ENCODE measurements around the gene BAZ1A.

DNA sequence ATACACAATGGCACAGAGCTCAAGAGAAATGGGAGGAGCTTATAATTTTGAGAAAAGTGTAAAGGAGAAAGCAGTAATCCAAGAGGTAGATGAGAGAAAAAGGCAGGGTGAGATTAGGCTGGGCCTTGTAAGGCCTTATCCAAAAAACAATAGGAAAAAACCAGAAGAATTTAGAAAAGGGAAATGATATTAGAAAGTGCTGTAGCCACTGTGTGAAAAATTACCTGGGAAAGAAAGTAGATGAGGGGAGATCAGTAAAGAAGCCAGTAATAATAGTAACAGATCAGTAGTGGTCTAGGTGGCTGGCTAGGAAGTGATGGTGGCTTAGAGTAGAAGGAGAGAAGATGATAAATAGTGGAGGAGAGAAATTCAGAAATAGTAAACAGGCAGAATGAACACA lies 94.5 kb downstream of the BAZ1A start:
- TF ChIP-seq, protein P1, sequence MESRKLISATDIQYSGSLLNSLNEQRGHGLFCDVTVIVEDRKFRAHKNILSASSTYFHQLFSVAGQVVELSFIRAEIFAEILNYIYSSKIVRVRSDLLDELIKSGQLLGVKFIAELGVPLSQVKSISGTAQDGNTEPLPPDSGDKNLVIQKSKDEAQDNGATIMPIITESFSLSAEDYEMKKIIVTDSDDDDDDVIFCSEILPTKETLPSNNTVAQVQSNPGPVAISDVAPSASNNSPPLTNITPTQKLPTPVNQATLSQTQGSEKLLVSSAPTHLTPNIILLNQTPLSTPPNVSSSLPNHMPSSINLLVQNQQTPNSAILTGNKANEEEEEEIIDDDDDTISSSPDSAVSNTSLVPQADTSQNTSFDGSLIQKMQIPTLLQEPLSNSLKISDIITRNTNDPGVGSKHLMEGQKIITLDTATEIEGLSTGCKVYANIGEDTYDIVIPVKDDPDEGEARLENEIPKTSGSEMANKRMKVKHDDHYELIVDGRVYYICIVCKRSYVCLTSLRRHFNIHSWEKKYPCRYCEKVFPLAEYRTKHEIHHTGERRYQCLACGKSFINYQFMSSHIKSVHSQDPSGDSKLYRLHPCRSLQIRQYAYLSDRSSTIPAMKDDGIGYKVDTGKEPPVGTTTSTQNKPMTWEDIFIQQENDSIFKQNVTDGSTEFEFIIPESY (IDR thresholded peaks at IDR 0.05; ENCODE audit: extremely low read depth, insufficient replicate concordance, low read length) = no peak
- no peak for TF ChIP-seq POLR2A (IDR thresholded peaks at IDR 0.05; ENCODE audit: borderline replicate concordance, extremely low read depth, insufficient read depth, insufficient read length)
- TF ChIP-seq, protein P2, sequence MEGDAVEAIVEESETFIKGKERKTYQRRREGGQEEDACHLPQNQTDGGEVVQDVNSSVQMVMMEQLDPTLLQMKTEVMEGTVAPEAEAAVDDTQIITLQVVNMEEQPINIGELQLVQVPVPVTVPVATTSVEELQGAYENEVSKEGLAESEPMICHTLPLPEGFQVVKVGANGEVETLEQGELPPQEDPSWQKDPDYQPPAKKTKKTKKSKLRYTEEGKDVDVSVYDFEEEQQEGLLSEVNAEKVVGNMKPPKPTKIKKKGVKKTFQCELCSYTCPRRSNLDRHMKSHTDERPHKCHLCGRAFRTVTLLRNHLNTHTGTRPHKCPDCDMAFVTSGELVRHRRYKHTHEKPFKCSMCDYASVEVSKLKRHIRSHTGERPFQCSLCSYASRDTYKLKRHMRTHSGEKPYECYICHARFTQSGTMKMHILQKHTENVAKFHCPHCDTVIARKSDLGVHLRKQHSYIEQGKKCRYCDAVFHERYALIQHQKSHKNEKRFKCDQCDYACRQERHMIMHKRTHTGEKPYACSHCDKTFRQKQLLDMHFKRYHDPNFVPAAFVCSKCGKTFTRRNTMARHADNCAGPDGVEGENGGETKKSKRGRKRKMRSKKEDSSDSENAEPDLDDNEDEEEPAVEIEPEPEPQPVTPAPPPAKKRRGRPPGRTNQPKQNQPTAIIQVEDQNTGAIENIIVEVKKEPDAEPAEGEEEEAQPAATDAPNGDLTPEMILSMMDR (IDR thresholded peaks at IDR 0.05 in 2 of 3, conservative IDR thresholded peaks at IDR 0.05 in 1 of 3; ENCODE audit: borderline replicate concordance in 1 of 3, insufficient read depth in 1 of 3, low read depth in 2 of 3, low read length in 2 of 3) = no peak
- TF ChIP-seq RAD21 (IDR thresholded peaks at IDR 0.05; ENCODE audit: low read depth) = no peak
- TF ChIP-seq FOSL1 (IDR thresholded peaks at IDR 0.05; ENCODE audit: low read depth) = no peak

All from HCT116 (cell line).